ENCODE measurements around the gene MACROD2. TPM values are rescaled to one million over a fixed set of nuclear protein-coding genes. Genes with fewer than 3 reads are reported as not detected.

MACROD2 gene
- total RNA-seq, 2 donors from 2014 or later, result 8.3 to 21.8 TPM

DNA sequence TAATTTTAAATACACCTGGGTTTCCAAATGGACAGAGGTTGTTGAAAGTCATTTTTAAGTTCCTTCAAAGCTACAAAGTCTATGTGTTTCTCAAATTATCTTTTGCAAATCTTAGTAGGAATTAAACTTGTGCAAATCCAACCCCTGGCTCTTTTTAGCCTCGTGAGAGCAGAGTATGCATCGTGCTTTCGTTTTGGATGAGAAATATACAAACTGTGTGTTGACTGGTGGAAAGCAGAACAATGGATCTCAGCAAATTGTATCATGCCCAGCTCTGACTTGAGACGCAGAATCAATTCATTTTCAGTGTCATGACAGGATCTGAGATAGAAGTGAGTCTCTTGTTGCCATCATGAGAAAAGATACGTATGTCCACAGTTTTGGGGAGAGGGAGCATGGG, 884.5 kb downstream of the MACROD2 start:
- no peaks in the 10 kb centered on the region for H3K9me3 ChIP-seq
- 81 to 83% methylated on average over 5 of the region's 5 CpGs for WGBS, 2 donors
- H3K27me3 ChIP-seq, result no peaks in the 10 kb centered on the region
- H3K27ac ChIP-seq, result no peak overlapping the region
- H3K36me3 ChIP-seq (replicated peaks in 1 of 2; ENCODE audit: insufficient read depth in 1 of 2, low read depth in 2 of 2), result no peaks in the 10 kb centered on the region
- no peak overlapping the region for H3K4me3 ChIP-seq
- no peaks in the 10 kb centered on the region for H3K4me1 ChIP-seq
- DNase-seq (no peak), ATAC-seq (no peak)
- intact Hi-C loops (cut with DNase I), result no loop called here
- no peak for TF ChIP-seq POLR2A (IDR thresholded peaks at IDR 0.05)
- TF ChIP-seq, protein P1, sequence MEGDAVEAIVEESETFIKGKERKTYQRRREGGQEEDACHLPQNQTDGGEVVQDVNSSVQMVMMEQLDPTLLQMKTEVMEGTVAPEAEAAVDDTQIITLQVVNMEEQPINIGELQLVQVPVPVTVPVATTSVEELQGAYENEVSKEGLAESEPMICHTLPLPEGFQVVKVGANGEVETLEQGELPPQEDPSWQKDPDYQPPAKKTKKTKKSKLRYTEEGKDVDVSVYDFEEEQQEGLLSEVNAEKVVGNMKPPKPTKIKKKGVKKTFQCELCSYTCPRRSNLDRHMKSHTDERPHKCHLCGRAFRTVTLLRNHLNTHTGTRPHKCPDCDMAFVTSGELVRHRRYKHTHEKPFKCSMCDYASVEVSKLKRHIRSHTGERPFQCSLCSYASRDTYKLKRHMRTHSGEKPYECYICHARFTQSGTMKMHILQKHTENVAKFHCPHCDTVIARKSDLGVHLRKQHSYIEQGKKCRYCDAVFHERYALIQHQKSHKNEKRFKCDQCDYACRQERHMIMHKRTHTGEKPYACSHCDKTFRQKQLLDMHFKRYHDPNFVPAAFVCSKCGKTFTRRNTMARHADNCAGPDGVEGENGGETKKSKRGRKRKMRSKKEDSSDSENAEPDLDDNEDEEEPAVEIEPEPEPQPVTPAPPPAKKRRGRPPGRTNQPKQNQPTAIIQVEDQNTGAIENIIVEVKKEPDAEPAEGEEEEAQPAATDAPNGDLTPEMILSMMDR (IDR thresholded peaks at IDR 0.05), result no peak

DNA sequence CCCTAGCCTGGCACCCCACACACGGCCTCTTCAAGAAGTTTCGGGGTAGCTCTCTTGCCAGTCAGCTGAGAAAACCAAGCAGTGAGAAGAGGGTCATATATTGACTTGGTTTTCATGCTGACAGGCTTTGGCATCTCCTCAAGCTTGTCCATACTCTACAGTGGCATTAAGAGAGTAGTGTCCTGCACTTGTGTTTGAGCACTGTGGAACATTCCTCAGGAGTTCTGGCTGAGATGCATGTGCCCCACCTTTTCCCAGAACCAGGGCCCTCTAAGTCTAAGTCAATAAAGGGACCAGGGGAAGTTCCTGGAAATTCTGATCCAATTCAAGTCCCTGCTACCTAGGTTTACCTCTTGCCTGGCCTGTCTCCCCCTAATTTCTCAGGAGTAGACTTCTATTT, 886.2 kb downstream of the MACROD2 start:
- no peaks in the 10 kb centered on the region for H3K4me1 ChIP-seq
- no peaks in the 10 kb centered on the region for H3K27me3 ChIP-seq
- H3K9me3 ChIP-seq, result no peaks in the 10 kb centered on the region
- H3K4me3 ChIP-seq, result no peak overlapping the region
- TF ChIP-seq, protein P1 (IDR thresholded peaks at IDR 0.05), result no peak
- no peak for TF ChIP-seq POLR2A (IDR thresholded peaks at IDR 0.05)
- no peak overlapping the region for H3K27ac ChIP-seq
- DNase-seq, result no peak
- intact Hi-C loops (cut with DNase I), result no loop called here
- no peaks in the 10 kb centered on the region for H3K36me3 ChIP-seq (replicated peaks in 1 of 2; ENCODE audit: insufficient read depth in 1 of 2, low read depth in 2 of 2)
- 92 to 93% methylated on average over 2 of the region's 2 CpGs for WGBS, 2 donors
- ATAC-seq, result no peak

DNA sequence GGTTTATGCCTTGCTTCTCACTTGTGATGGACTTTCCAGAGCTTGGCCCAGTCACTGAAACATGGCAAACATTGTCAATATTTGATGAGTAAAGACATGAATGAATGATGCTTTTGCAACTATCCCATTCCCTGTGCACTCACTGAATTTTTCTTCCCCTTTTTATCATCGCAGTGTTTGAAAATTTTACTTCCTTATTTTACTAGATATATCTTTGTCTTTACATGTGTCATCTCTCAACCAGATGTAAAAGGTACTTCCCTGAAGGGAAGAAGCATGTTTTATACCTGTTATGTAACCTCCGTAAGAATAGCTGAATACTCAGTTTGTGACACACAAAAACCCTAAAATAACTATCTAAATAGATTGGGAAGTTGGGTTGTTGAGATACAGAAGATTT, 886.8 kb downstream of the MACROD2 start:
- no peaks in the 10 kb centered on the region for H3K9me3 ChIP-seq
- no peak overlapping the region for H3K27ac ChIP-seq
- H3K27me3 ChIP-seq, result no peaks in the 10 kb centered on the region
- H3K4me3 ChIP-seq, result no peak overlapping the region
- ATAC-seq (no peak), DNase-seq (no peak)
- WGBS, 2 donors, result 66 to 73% methylated on average over 2 of the region's 2 CpGs
- intact Hi-C loops (cut with DNase I), result no loop called here
- no peak for TF ChIP-seq POLR2A (IDR thresholded peaks at IDR 0.05)
- TF ChIP-seq, protein P1 (IDR thresholded peaks at IDR 0.05), result no peak
- H3K4me1 ChIP-seq, result no peaks in the 10 kb centered on the region
- no peaks in the 10 kb centered on the region for H3K36me3 ChIP-seq (replicated peaks in 1 of 2; ENCODE audit: insufficient read depth in 1 of 2, low read depth in 2 of 2)

DNA sequence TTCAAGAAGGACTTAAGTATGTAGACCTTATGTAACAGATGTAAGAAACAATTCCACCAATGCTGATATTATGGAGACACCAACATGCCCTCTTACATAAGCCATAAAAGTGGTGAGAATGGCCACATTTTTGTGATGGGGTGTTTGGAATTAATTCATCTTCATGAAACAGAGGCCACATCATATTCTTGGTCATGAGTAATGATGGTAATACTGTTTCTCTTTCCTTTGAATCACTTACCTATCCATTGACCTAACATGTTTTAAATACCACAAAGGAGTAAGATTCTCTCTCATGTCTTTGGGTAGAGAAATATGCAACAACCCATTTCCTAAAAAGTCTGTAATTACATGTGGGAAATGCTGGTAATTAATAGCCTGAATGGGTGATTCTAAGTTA, 887.5 kb downstream of the MACROD2 start:
- Histone ChIP-seq H3K27me3 (no peaks in the 10 kb centered on the region), H3K4me1 (no peaks in the 10 kb centered on the region), H3K4me3 (no peak overlapping the region), H3K9me3 (no peaks in the 10 kb centered on the region), H3K36me3 (replicated peaks in 1 of 2; ENCODE audit: insufficient read depth in 1 of 2, low read depth in 2 of 2) (no peaks in the 10 kb centered on the region), H3K27ac (no peak overlapping the region)
- TF ChIP-seq, protein P1 (IDR thresholded peaks at IDR 0.05), result no peak
- no peak for TF ChIP-seq POLR2A (IDR thresholded peaks at IDR 0.05)
- ATAC-seq (no peak), DNase-seq (no peak)
- intact Hi-C loops (cut with DNase I), result no loop called here

DNA sequence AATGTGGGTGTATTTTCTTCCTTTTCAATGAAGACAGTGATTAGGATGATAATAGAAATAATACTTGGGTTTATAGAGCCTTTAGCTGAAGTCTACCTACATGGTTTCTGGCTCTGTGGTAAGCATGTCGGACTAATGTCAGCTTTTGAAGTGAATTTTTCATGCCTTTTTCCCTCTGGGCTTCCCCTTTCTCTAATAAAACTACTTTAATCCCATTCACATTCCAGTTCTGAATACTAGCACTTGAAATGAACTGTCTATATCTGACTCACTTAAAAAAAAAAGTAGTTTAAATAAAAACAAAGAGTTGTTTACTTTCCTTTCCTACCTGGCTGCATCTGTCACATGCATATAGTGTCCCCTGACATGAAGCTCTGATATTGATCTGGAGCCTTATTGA, 888.0 kb downstream of the MACROD2 start:
- no peak overlapping the region for H3K27ac ChIP-seq
- no peak overlapping the region for H3K4me3 ChIP-seq
- H3K9me3 ChIP-seq, result no peaks in the 10 kb centered on the region
- DNase-seq, result no peak
- 77 to 86% methylated on average over 1 of the region's 1 CpG for WGBS, 2 donors
- no peak for ATAC-seq
- H3K36me3 ChIP-seq (replicated peaks in 1 of 2; ENCODE audit: insufficient read depth in 1 of 2, low read depth in 2 of 2), result no peaks in the 10 kb centered on the region
- no peaks in the 10 kb centered on the region for H3K27me3 ChIP-seq
- TF ChIP-seq, protein P1 (IDR thresholded peaks at IDR 0.05), result no peak
- TF ChIP-seq POLR2A (IDR thresholded peaks at IDR 0.05), result no peak
- no peaks in the 10 kb centered on the region for H3K4me1 ChIP-seq
- intact Hi-C loops (cut with DNase I), result no loop called here

Measured in body of pancreas (tissue), 4 donors.